IPS-18c (cell line): ENCODE measurements around the gene MAP3K3.

ENCODE experiments used
- H3K4me3 ChIP-seq: 2 replicates; pipeline ENCODE4 v1.7.0; 2013; ENCODE audit warnings: low read depth, mild to moderate bottlenecking, low read length, moderate library complexity; ENCODE audit not compliant: insufficient read depth
- H3K9me3 ChIP-seq: one replicate; pipeline ENCODE4 v1.6.1; 2013; ENCODE audit warnings: mild to moderate bottlenecking, low read length, moderate library complexity; ENCODE audit not compliant: control insufficient read depth, insufficient read depth

Gene MAP3K3

DNA sequence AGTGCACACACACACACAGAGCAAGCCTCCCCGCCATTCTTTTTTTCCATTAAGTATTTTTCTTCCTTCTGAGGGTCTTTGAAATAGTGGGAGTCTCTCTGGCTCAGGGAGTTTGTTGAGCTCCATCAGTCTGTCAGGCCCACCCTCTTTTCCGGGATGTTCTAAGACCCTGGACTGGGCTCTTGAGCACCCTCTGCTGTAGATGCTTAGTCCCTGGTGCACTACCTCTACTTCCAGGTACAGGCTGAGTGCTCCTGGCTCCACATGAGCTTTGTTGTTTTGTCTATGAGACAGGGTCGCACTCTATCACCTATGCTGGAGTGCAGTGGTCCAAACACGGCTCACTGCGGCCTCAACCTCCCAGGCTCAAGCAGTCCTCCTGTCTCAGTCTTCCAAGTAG lies 57.0 kb downstream of the MAP3K3 start:
- Histone ChIP-seq H3K9me3 (no peaks in the 10 kb centered on the region), H3K4me3 (no peak overlapping the region)

DNA sequence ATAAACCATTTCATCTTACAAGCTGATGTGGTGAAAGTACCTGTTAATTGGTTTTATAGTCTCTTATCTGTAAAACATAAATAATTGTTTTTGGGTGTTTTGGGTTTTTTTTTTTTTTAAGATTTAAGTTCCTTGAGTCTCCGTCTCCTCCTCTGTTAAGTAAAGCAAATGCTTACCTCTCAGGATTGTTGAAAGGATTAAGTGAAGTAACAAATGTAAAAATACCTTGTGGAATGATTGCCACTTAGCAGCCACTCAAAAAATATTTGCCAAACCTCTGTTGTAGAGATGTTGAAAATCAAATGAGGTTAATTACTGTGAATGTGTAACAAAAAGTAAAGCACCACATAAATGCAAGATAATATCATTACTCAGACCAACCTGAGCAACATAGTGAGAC lies 58.5 kb downstream of the MAP3K3 start:
- H3K9me3 ChIP-seq, result no peaks in the 10 kb centered on the region
- H3K4me3 ChIP-seq, result no peak overlapping the region

DNA sequence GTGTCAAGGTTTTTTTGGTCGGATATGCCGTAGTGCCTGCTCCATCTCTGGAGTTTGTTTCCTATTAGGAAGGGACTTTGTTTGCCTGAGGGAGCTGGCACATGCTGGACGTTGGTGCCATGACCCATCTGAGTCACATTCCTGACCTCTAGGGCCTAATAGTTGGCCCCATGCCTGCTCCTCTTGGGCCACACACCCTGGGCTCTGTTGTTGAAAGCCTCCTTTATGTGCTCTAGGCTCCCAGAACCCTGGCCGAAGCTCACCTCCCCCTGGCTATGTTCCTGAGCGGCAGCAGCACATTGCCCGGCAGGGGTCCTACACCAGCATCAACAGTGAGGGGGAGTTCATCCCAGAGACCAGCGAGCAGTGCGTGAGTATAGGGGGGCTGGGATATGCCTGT lies 59.3 kb downstream of the MAP3K3 start:
- Histone ChIP-seq H3K4me3 (no peak overlapping the region), H3K9me3 (no peaks in the 10 kb centered on the region)

DNA sequence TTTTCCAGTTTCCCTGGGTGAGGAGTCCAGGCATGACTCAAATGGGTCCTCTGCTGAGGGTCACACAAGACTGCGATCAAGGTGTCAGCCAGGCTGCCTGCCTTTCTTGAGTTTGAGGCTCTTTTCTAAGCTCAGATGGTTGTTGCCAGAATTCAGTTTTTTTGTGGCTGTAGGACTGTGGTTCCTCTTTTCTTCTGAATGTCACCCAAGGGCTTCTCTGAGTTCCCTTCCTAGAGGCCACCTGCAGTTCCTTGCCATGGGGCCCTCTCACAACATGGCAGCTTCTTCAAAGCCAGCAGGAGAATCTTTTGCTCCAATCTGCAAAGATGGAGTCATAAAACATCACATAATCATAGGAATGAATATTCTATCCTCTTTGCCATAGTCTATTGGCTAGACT lies 60.2 kb downstream of the MAP3K3 start:
- no peak overlapping the region for H3K4me3 ChIP-seq
- no peaks in the 10 kb centered on the region for H3K9me3 ChIP-seq

DNA sequence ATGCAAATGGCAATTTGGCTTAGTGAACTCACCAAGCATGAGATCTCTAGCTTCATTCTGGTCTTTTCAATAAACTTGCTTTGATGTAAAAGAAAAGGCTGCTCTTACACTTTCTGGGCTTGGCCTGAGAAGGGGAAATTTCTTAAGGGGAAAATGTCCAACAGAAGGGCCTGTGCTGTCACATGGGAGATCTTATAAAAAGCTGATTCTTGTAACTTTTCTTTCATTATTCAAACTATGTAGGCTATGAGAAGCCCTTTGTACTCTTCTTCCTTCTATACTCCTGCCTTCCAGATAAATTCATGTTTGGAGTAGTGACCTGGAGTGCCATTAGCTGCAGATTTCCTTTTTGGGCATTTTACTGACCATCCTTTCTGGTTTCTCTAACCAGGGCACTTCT lies 60.8 kb downstream of the MAP3K3 start:
- Histone ChIP-seq H3K4me3 (no peak overlapping the region), H3K9me3 (no peaks in the 10 kb centered on the region)

DNA sequence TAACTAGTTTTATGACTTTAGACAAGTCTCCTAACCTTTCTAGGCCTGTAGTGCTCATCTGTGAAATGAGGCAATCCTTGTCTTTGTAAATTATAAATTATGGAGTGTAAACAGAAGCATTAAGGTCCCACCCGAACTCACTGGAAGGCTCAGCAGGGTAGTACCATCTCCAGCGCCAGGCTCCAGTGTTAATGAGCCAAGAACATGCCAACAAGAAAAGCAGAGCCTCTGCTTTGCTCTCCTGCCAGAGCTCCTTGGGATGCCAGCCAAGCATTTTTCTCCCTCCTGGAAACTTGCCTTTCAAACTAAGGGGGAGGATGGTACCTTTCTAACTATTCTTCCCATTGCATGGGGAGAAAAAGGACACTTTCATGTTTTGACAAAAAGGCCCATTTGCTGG lies 62.8 kb downstream of the MAP3K3 start:
- no peaks in the 10 kb centered on the region for H3K9me3 ChIP-seq

DNA sequence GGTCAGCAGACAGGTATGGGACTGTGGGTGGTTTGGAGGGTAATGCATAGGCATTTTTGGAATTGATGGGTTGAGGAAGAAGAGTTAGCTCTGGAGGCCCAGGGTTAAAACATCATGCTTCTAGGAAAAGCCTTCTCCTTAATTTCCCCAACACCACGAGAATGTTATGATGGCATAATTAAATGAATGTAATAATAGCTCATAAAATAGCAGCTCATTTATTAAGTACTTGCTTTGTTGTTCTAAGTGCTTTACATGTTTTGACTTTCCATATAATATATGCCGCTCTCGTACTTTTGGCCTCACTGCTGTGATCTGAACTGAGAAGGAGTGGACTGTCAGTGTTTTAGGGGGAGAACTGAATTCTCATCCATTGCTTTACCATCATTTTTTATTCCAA lies 63.4 kb downstream of the MAP3K3 start:
- Histone ChIP-seq H3K9me3 (no peaks in the 10 kb centered on the region), H3K4me3 (no peak overlapping the region)

More for the DNA sequence above, 62.8 kb downstream of the MAP3K3 start:
- H3K4me3 ChIP-seq, result no peak overlapping the region

DNA sequence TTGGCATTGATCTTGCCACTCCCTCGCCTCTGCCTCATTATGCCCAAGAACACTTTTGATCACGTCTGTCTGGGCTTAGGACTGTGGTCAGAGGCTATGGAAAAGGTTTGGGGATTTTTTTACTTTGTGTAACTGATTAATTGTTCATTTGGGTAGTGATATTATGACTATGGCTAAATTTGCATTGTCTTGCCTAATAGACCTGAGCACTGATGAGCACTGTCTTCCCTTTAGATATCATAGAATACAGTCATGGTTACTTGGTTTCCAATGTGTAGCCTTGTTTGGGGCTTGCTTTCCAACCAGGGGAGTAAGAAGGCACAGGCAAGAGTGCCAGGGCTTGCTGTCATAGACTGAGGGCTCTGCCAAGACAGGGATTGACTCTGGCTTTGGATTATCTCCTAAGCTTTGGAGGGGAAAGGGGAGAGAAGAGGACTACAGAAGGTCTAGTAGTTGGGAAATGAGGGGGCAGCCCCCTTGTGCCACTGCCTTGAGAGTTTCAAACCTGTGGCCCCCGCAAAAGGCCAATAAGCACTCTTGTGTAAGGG lies 64.0 kb downstream of the MAP3K3 start:
- Histone ChIP-seq H3K4me3 (no peak overlapping the region), H3K9me3 (no peaks in the 10 kb centered on the region)

DNA sequence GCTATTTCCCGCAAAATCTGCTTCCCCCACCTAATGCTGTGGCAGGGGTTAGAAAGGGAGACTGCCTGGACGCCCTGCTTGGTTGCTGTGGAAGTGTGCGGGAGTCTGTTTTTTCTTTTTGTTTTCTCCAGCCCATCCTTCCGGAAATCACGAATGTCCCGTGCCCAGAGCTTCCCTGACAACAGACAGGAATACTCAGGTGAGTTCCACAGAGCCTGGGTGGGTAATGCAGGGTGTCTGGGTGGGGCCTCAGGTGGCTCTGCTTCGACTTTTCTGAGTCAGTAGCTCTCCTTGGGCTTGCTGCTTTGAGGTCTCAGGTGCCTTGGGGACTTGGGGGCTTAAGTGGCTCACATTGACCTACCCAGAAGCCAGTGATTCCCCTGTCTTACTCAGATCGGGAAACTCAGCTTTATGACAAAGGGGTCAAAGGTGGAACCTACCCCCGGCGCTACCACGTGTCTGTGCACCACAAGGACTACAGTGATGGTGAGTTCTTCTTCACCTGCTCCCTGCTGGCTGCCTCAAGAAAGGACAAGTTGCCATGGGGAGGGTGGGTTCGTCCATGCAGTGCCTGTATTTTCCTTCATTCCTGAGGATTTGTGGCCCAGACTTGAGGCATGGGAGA lies 66.3 kb downstream of the MAP3K3 start:
- no peak overlapping the region for H3K4me3 ChIP-seq
- H3K9me3 ChIP-seq, result no peaks in the 10 kb centered on the region

DNA sequence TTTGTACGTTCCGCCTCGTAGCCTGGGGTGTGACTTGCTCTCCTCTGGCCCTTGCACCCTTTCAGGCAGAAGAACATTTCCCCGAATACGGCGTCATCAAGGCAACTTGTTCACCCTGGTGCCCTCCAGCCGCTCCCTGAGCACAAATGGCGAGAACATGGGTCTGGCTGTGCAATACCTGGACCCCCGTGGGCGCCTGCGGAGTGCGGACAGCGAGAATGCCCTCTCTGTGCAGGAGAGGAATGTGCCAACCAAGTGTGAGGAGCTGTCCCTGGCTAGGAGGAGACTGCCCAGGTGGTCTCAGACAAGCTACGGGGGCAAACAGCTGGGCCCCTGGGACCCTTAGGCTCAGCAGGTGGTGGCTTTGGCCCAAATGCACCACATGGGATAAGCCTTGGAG lies 67.3 kb downstream of the MAP3K3 start:
- H3K9me3 ChIP-seq, result no peaks in the 10 kb centered on the region
- H3K4me3 ChIP-seq, result no peak overlapping the region

DNA sequence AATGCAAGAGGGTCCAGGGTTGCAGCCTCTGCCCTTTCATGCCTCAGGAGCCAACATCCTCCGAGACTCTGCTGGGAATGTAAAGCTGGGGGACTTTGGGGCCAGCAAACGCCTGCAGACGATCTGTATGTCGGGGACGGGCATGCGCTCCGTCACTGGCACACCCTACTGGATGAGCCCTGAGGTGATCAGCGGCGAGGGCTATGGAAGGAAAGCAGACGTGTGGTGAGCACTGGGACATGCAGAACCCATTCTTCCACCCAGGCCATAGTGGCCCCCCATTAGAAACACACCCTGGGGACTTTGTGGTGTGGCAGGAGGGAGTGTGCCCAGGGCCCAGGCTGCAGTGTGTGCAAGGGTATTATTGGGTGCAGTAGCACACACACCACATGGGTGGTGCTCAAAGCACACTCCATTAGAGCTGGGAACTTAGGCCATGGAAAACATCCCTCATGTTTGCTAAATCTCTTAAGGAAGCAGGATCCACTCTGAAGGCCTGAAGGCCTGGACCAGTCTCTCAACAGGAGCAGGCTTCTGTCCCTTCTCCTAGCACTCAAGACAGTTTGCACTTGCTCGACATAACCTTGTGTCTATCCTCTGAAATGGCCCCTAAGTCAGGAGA lies 70.1 kb downstream of the MAP3K3 start:
- H3K9me3 ChIP-seq, result no peaks in the 10 kb centered on the region
- no peak overlapping the region for H3K4me3 ChIP-seq

DNA sequence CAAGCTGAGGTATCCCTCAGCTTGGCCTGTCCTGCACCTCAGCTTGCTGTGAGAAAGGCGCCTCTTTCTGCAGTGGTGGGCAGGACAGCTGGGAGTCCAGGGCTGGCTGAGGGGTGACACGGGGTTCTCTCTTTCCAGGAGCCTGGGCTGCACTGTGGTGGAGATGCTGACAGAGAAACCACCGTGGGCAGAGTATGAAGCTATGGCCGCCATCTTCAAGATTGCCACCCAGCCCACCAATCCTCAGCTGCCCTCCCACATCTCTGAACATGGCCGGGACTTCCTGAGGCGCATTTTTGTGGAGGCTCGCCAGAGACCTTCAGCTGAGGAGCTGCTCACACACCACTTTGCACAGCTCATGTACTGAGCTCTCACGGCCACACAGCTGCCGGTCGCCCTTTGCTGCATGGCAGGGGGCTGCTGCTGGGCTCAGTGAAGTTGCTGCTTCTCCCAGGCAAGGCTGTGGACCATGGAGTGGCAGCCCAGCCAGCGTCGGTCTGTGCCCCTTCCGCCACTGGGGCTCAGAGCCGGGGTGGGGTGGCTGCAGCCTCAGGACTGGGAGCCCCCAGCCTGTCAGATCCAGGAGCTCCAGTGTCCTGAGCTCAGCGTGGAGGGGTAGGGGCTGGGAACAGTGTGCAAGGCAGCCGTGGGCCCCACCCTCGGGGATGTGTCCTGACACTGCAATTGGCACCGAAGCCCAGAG lies 71.3 kb downstream of the MAP3K3 start:
- no peaks in the 10 kb centered on the region for H3K9me3 ChIP-seq
- H3K4me3 ChIP-seq, result no peak overlapping the region

DNA sequence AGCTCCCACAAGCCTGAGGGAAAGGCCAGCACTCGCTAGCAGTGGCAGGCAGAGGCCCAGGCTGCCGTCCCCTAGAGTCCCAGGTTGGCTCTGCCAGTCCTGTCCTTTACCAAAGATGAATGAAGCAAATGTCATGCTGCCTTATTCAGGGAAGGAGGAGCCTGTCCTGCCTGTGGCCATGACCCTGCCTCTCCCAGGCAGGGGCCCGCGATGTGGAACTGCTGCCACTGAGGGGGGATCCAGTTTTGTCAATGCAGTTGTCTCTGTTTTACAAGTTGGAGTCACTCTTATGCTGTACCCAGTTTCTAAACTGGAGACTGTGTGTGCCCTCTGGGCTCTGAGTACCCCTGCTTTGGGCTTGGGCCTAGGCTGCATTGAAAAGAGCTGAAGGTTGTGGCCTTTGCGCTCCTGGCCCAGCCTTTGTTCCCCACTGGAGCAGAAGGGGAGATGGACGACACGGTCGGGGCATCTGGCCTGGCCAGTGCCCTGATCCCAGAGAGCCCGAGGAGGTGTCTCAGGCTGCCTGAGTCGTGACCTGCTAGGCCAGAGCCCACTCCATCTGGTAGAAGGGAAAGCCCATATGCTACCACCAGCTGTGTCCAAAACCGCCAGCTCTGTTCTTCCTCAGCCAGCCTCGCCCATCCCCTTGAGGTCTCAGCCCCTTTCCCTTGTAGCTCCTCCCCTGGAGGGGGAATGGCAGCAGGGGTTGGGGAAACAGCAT lies 72.2 kb downstream of the MAP3K3 start:
- no peak overlapping the region for H3K4me3 ChIP-seq
- H3K9me3 ChIP-seq, result no peaks in the 10 kb centered on the region

DNA sequence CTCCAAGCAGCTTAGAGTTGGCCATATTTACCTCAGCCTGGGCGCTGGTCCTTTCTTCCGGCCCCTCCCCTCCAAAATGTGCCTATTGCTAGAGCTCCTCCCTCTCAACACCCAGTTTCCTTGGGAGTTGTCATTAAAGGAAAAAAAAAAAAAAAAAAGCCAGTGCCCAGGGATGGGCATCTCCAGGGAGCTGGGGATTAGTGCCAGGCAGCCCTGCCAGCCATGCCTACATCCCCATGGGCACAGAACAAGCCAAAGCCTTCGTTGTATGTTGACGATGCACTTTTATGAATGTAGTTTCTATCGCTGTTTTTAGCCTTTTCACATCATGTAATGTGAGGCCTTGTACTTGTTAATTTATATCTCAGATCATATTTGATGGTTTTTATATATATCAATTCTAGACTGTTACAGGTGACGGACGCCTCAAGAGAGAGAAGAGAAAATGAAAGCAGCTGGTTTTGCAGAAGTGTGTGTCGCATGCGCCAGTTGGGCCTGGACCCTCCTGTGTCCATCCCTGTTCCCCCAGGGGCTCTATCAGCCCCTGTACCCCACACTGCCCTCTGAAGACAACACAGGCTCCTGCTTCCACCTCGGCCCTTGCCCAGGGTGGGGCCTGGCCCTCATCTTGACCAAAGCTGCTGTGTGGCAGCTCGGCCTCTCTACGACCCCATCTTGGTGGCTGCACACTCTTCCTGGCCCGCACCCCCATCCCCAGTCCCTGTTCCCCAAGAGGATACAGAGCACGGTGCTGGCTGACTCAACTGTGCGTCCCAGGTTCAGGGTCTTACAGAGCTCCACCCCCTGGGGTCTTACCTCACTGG lies 72.9 kb downstream of the MAP3K3 start:
- H3K4me3 ChIP-seq, result no peak overlapping the region
- no peaks in the 10 kb centered on the region for H3K9me3 ChIP-seq

DNA sequence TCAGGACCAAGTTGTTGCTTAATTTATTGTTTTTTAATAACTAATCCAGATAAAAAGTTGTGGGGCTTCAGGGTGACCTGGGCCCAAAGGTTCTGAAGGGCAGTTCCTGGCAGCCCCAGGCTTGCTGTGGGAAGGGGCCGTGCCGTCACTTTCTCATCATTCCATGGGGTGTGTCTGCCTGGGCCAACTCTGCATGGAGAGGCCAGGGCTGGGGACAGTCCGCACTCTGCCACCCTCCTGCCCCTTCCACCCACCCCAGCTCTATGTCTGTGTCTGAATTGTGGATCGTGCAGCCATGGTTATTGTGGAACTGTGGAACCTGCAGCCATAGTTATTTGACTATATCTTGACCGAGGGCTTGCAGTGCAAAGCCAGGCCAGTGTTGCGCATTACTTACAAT lies 73.7 kb downstream of the MAP3K3 start:
- Histone ChIP-seq H3K9me3 (no peaks in the 10 kb centered on the region), H3K4me3 (no peak overlapping the region)

DNA sequence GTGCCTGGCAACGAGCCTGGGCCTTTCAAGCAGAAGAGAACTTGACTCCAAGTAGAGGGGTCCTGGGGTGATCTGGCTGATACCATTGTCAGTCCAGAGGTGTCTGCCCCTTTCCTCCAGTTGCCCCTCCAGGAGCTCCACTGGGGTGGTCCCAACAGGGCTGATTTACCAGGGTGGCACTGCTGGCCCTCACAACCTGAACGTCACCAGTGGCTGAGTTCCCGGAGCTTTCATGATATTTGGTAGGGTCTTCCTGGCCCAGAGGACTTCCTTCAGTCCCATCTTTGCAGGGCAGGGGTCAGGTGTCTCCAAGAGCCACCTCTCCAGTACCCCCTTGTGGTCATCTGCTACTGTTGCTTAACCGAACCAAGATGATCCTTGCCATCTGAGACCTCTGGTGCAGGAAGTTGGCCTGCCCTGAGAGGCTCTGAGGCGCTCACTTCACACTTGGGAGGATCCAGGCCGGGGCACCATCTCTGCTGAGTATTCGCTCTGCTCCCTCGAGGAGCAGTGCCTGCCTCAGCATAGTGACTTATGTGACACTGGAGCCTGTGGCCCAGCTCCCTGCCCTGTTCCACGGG lies 74.3 kb downstream of the MAP3K3 start:
- H3K9me3 ChIP-seq, result no peaks in the 10 kb centered on the region
- H3K4me3 ChIP-seq, result no peak overlapping the region
